DOHH2 (cell line): ENCODE results near the gene TRIM47.

Source experiments
- H3F3A ChIP-seq: fragments of 200-600 bp; sonication (generic), shearing (Covaris generic); 2 replicates; pipeline ENCODE4 v1.6.0; 2016; ENCODE audit warnings: antibody characterized with exemption, mild to moderate bottlenecking; ENCODE audit not compliant: control insufficient read depth, insufficient read depth
- H3K27ac ChIP-seq: fragments of 200-600 bp; sonication (generic); 2 replicates; pipeline ENCODE4 v1.5.1; 2014; ENCODE audit warnings: low read depth, mild to moderate bottlenecking, low read length, moderate library complexity
- H3K27me3 ChIP-seq: fragments of 200-600 bp; sonication (generic); 2 replicates; pipeline ENCODE4 v1.6.1; 2014; ENCODE audit warnings: mild to moderate bottlenecking, low read length, mixed read lengths; ENCODE audit not compliant: control insufficient read depth
- H3K36me3 ChIP-seq: fragments of 200-600 bp; sonication (generic); 2 replicates; pipeline ENCODE4 v1.6.1; 2014; ENCODE audit warnings: mild to moderate bottlenecking, low read length, moderate library complexity, mixed read lengths; ENCODE audit not compliant: control insufficient read depth
- H3K4me1 ChIP-seq: fragments of 200-600 bp; sonication (generic); 2 replicates; pipeline ENCODE4 v1.6.1; 2014; ENCODE audit warnings: mild to moderate bottlenecking, low read length, mixed read lengths; ENCODE audit not compliant: control insufficient read depth
- H3K4me2 ChIP-seq: fragments of 200-600 bp; sonication (generic); 2 replicates; pipeline ENCODE4 v1.6.0; 2014; ENCODE audit warnings: mild to moderate bottlenecking, low read length, moderate library complexity
- H3K4me3 ChIP-seq: fragments of 200-600 bp; sonication (generic); 2 replicates; pipeline ENCODE4 v1.5.1; 2014; ENCODE audit warnings: mild to moderate bottlenecking, low read length, mixed read lengths
- H3K79me2 ChIP-seq: fragments of 200-600 bp; sonication (generic); 2 replicates; pipeline ENCODE4 v1.6.1; 2014; ENCODE audit warnings: mild to moderate bottlenecking, low read length, mixed read lengths; ENCODE audit not compliant: control insufficient read depth
- H3K9me2 ChIP-seq: fragments of 200-600 bp; sonication (generic); replicated peaks from 2 replicates; pipeline ENCODE4 v1.6.1; 2014; ENCODE audit warnings: mild to moderate bottlenecking, low read length, mixed read lengths; ENCODE audit not compliant: control insufficient read depth
- H3K9me3 ChIP-seq: fragments of 200-600 bp; sonication (generic); 2 replicates; pipeline ENCODE4 v1.6.1; 2014; ENCODE audit warnings: antibody characterized with exemption, low read length, mixed read lengths; ENCODE audit not compliant: control insufficient read depth, insufficient read depth
- H4K20me1 ChIP-seq: fragments of 200-600 bp; sonication (generic); 2 replicates; pipeline ENCODE4 v1.6.0; 2014; ENCODE audit warnings: low read depth, mild to moderate bottlenecking, antibody characterized with exemption, low read length, moderate library complexity; ENCODE audit not compliant: control insufficient read depth, insufficient read depth
- EZH2phosphoT487 ChIP-seq: fragments of 200-600 bp; sonication (generic); IDR thresholded peaks from 2 replicates; pipeline ENCODE4 v1.6.1; 2017; ENCODE audit warnings: borderline replicate concordance, mild to moderate bottlenecking, antibody characterized with exemption, low read length, moderate library complexity, mixed read lengths
- TF ChIP-seq, protein P1 (sequence below): fragments of 200-600 bp; sonication (generic); IDR thresholded peaks from one replicate; pipeline ENCODE4 v1.5.1; 2014; ENCODE audit warnings: antibody characterized with exemption, mild to moderate bottlenecking, low read depth, low read length; ENCODE audit not compliant: poor library complexity, severe bottlenecking

TRIM47 gene

DNA sequence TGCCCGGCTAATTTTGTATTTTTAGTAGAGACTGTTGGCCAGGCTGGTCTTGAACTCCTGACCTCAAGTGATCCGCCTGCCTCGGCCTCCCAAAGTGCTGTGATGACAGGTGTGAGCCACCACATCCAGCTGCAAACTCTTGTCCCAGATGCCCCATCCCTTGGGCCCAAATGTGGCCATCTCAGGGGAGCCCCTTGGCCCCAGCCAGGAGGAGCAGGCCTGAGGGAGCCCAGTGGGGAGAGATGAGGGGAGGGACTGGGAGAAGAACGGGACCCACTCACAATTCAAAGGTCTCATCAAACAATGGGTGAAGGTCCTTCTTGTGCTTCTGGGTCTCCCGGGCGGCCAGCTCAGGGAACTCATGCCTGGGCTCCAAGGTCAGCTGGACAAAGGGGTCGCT is 48.6 kb downstream of the TRIM47 start:
- Histone ChIP-seq H3K79me2 (no peaks in the 10 kb centered on the region), H3K9me3 (no peaks in the 10 kb centered on the region), H3K4me3 (no peak overlapping the region), H3K27me3 (no peaks in the 10 kb centered on the region), H3F3A (peaks cover 4% of the 10 kb centered on the region), H3K4me1 (peaks cover 44% of the 10 kb centered on the region), H3K36me3 (peaks cover 9% of the 10 kb centered on the region), H4K20me1 (no peaks in the 10 kb centered on the region), H3K4me2 (no peak overlapping the region), H3K27ac (no peak overlapping the region), H3K9me2 (no peaks in the 10 kb centered on the region)
- no peak for TF ChIP-seq EZH2phosphoT487
- TF ChIP-seq, protein P1, sequence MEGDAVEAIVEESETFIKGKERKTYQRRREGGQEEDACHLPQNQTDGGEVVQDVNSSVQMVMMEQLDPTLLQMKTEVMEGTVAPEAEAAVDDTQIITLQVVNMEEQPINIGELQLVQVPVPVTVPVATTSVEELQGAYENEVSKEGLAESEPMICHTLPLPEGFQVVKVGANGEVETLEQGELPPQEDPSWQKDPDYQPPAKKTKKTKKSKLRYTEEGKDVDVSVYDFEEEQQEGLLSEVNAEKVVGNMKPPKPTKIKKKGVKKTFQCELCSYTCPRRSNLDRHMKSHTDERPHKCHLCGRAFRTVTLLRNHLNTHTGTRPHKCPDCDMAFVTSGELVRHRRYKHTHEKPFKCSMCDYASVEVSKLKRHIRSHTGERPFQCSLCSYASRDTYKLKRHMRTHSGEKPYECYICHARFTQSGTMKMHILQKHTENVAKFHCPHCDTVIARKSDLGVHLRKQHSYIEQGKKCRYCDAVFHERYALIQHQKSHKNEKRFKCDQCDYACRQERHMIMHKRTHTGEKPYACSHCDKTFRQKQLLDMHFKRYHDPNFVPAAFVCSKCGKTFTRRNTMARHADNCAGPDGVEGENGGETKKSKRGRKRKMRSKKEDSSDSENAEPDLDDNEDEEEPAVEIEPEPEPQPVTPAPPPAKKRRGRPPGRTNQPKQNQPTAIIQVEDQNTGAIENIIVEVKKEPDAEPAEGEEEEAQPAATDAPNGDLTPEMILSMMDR: no peak

DNA sequence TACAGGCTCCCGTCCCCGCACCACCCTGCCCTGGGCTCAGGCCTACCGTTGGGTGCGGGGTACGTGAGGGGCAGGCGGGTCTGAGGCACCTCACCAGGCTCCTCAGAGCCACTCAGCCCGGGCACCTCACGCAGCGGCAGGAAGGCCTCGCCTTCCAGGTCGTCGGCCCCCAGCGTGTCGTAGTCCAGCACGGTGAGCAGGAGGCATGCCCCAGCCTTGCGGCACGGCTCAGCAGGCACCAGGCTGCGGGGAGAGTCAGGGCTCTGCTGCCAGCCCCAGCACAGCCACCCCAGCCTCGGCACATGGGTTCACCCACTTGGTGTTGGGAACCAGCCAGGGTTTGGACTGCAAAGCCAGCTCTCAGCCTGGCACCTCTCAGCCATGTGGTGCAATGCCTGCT is 49.6 kb downstream of the TRIM47 start:
- H3F3A ChIP-seq: peaks cover 4% of the 10 kb centered on the region
- no peaks in the 10 kb centered on the region for H3K27me3 ChIP-seq
- no peaks in the 10 kb centered on the region for H4K20me1 ChIP-seq
- no peaks in the 10 kb centered on the region for H3K9me3 ChIP-seq
- no peak overlapping the region for H3K4me2 ChIP-seq
- H3K36me3 ChIP-seq: peaks cover 16% of the 10 kb centered on the region
- no peaks in the 10 kb centered on the region for H3K79me2 ChIP-seq
- 0 out of 2 replicates have a peak overlapping the region, but pooled peaks have one; percentile 56 for H3K27ac ChIP-seq
- no peak overlapping the region for H3K4me3 ChIP-seq
- H3K4me1 ChIP-seq: peaks cover 42% of the 10 kb centered on the region
- TF ChIP-seq, protein P1: no peak
- TF ChIP-seq EZH2phosphoT487: no peak
- no peaks in the 10 kb centered on the region for H3K9me2 ChIP-seq

DNA sequence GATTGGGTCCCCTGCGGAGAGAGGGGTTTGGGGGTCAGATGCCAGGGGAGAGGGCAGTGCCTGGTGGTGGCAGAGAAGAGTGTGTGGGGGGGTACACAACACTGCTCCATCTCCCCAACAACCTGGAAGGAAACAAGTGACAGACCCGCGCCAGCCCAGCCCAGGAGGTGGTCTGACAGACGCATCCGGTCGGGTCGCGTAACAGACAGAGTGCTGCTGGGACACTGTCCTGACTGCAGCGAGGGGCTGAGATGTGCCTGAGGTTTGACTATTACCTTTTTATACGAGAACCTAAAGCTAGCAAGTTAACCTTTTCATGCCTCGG is 50.3 kb downstream of the TRIM47 start:
- Histone ChIP-seq H3K79me2 (no peaks in the 10 kb centered on the region), H4K20me1 (no peaks in the 10 kb centered on the region), H3K36me3 (peaks cover 23% of the 10 kb centered on the region), H3K9me2 (no peaks in the 10 kb centered on the region), H3K27ac (peak overlapping the region; percentile 56), H3K4me1 (peaks cover 35% of the 10 kb centered on the region), H3F3A (peaks cover 4% of the 10 kb centered on the region), H3K9me3 (no peaks in the 10 kb centered on the region), H3K27me3 (no peaks in the 10 kb centered on the region), H3K4me3 (peak overlapping the region; percentile 73), H3K4me2 (peak overlapping the region; percentile 92)
- TF ChIP-seq, protein P1: no peak
- TF ChIP-seq EZH2phosphoT487: no peak
